ENCODE measurements around the gene PDZK1IP1.

PDZK1IP1 gene

DNA sequence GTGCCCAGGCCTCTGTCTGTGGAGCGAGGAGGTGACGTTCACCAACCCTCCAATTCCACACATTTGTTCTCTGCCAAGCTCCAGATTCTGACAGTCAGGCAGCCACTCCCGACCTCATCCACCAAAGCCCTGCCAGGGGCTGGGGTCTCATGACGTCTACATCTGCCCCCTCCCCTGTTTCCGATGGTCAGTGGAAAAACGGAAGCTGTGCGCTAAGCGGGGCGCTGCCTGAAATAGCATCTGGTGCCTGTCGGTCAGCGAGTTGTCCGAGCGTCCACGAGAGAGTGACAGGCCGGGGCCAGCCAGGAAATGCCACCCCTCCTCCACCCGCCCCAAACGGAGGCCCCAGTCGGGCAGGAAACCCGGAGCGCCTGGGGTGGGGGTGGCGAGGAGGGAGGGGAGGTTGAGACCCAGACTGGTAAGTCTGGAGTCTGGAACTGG, 45.4 kb upstream of the PDZK1IP1 start:
- no peaks in the 10 kb centered on the region for H3K4me1 ChIP-seq (ENCODE audit: low read length)
- H3K4me2 ChIP-seq (ENCODE audit: low read depth, low read length): no peak overlapping the region
- no peaks in the 10 kb centered on the region for H3K36me3 ChIP-seq (replicated peaks; ENCODE audit: insufficient read depth, low read length)
- no peak for DNase-seq
- no peak overlapping the region for H3K27ac ChIP-seq (ENCODE audit: low read length)
- TF ChIP-seq EZH2phosphoT487 (IDR thresholded peaks at IDR 0.05; ENCODE audit: low read length) (no peak), EZH2 (optimal IDR thresholded peaks at IDR 0.05; ENCODE audit: low read depth, low read length) (no peak), CTCF (IDR thresholded peaks at IDR 0.05; ENCODE audit: low read length) (no peak)
- no peaks in the 10 kb centered on the region for H4K20me1 ChIP-seq (ENCODE audit: insufficient read depth, low read length)
- H3K9me3 ChIP-seq (replicated peaks; ENCODE audit: insufficient read depth, low read length): no peaks in the 10 kb centered on the region
- H2AFZ ChIP-seq (ENCODE audit: low read length): no peak overlapping the region; the same call in 1 of the 2 replicates
- H3K27me3 ChIP-seq (replicated peaks; ENCODE audit: insufficient read depth, low read length): peaks cover 34% of the 10 kb centered on the region
- no peaks in the 10 kb centered on the region for H3K9me2 ChIP-seq (replicated peaks; ENCODE audit: insufficient read depth, low read length)
- no peaks in the 10 kb centered on the region for H3F3A ChIP-seq (ENCODE audit: insufficient read depth, low read length)
- H3K9ac ChIP-seq (ENCODE audit: low read length): no peak overlapping the region
- H3K79me2 ChIP-seq (ENCODE audit: low read length): no peaks in the 10 kb centered on the region
- H3K4me3 ChIP-seq (ENCODE audit: low read length): no peak overlapping the region

GRCh38 chr1:47233186-47233585, 43.4 kb upstream of the PDZK1IP1 start:
- H3K9me3 ChIP-seq (replicated peaks; ENCODE audit: insufficient read depth, low read length): no peaks in the 10 kb centered on the region
- no peak overlapping the region for H2AFZ ChIP-seq (ENCODE audit: low read length)
- H3K4me1 ChIP-seq (ENCODE audit: low read length): no peaks in the 10 kb centered on the region
- no peak for TF ChIP-seq EZH2phosphoT487 (IDR thresholded peaks at IDR 0.05; ENCODE audit: low read length)
- TF ChIP-seq EZH2 (optimal IDR thresholded peaks at IDR 0.05; ENCODE audit: low read depth, low read length): no peak
- no peak for TF ChIP-seq CTCF (IDR thresholded peaks at IDR 0.05; ENCODE audit: low read length)
- H3K9me2 ChIP-seq (replicated peaks; ENCODE audit: insufficient read depth, low read length): no peaks in the 10 kb centered on the region
- no peaks in the 10 kb centered on the region for H4K20me1 ChIP-seq (ENCODE audit: insufficient read depth, low read length)
- H3K4me2 ChIP-seq (ENCODE audit: low read depth, low read length): no peak overlapping the region
- DNase-seq: no peak
- H3K79me2 ChIP-seq (ENCODE audit: low read length): no peaks in the 10 kb centered on the region
- no peak overlapping the region for H3K4me3 ChIP-seq (ENCODE audit: low read length)
- no peak overlapping the region for H3K27ac ChIP-seq (ENCODE audit: low read length)
- H3F3A ChIP-seq (ENCODE audit: insufficient read depth, low read length): no peaks in the 10 kb centered on the region
- no peaks in the 10 kb centered on the region for H3K36me3 ChIP-seq (replicated peaks; ENCODE audit: insufficient read depth, low read length)
- H3K9ac ChIP-seq (ENCODE audit: low read length): no peak overlapping the region
- H3K27me3 ChIP-seq (replicated peaks; ENCODE audit: insufficient read depth, low read length): peaks cover 55% of the 10 kb centered on the region

DNA sequence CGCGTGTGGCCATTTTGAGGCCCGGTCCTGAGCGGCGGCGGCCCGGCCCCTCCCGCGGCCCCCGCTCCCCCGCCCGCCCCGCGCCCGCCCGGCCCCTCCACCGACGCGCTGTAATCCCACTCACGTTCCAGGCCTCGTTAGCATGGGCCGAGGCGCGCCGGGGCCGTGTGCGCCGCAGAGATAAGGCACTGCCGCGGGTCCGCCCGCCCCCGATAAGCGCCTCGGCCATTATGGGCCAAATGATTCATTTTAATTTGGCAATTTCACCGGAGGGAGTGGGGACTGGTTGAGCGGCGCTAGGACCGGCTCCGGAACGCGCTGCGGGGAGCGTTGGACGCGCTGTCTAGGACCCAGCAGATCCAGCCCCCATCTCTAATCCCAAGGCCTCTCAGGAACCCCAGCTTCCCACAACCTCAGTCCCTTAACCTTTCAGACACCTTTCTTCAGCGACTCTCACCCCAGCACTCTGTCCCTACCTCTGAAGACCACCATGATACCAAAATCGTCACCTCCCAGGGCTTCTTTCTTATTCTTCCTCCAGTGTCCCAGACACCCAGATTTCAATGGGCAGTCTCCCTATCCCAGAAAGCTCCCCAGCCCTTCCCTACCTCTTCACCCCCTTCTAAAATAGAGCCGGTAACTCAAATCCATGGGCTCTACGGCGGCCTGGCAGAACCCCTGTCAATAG, 42.5 kb upstream of the PDZK1IP1 start, which contains the start of gene TAL1:
TAL1 (minus strand) TSS at position 39 of the 688 bp plus-strand sequence. CDS start 6,337 bp downstream, outside the sequence.
- H3K4me2 ChIP-seq (ENCODE audit: low read depth, low read length): no peak within 1 kb of the TSS

More for the DNA sequence above, 42.5 kb upstream of the PDZK1IP1 start, which contains the start of gene TAL1:
- Histone ChIP-seq H3F3A (ENCODE audit: insufficient read depth, low read length) (no peaks in the 10 kb centered on the region), H3K9me3 (replicated peaks; ENCODE audit: insufficient read depth, low read length) (no peaks in the 10 kb centered on the region), H3K4me3 (ENCODE audit: low read length) (no peak within 1 kb of the TSS), H3K36me3 (replicated peaks; ENCODE audit: insufficient read depth, low read length) (no peaks in the 10 kb centered on the region), H3K27ac (ENCODE audit: low read length) (no peak within 1 kb of the TSS), H3K9me2 (replicated peaks; ENCODE audit: insufficient read depth, low read length) (no peaks in the 10 kb centered on the region), H3K79me2 (ENCODE audit: low read length) (no peaks in the 10 kb centered on the region), H3K4me1 (ENCODE audit: low read length) (no peaks in the 10 kb centered on the region), H4K20me1 (ENCODE audit: insufficient read depth, low read length) (no peaks in the 10 kb centered on the region), H3K9ac (ENCODE audit: low read length) (no peak within 1 kb of the TSS), H2AFZ (ENCODE audit: low read length) (no peak within 1 kb of the TSS), H3K27me3 (replicated peaks; ENCODE audit: insufficient read depth, low read length) (peaks cover 63% of the 10 kb centered on the region)
- no peak for DNase-seq
- no peak for TF ChIP-seq CTCF (IDR thresholded peaks at IDR 0.05; ENCODE audit: low read length)
